Heart left ventricle (tissue), 16 donors: ENCODE measurements around the gene RNF180. TPM values are rescaled to one million over a fixed set of nuclear protein-coding genes. Genes with fewer than 3 reads are reported as not detected.
"Not testable (repeated sequence)": the region's sequence is repeated elsewhere in the genome, so short reads cannot be mapped to it uniquely, and the experiment has no call there.

ENCODE experiments used
- ATAC-seq, 4 donors: fragments of 200-7000 bp; cut with Tn5 transposase; one replicate each; pipeline ENCODE4 v1.9.1; 2020 to 2022; ENCODE audit warnings: moderate library complexity in 4 of 4, mild to moderate bottlenecking in 3 of 4, moderate number of reproducible peaks in 1 of 4
- DNase-seq, 5 donors: peaks; one replicate each; pipeline ENCODE4 v3.0.0-alpha.2; 2020
- H3K27ac ChIP-seq, 12 donors: fragments of 200-600 bp; sonication (generic) in 4 of 12; one replicate each; pipeline versions ENCODE4 v1.5.0 to v1.8.0; 2016 to 2022; ENCODE audit warnings: mild to moderate bottlenecking in 2 of 12
- H3K27me3 ChIP-seq, 9 donors: fragments of 200-600 bp; sonication (generic) in 2 of 9; one replicate each; pipeline versions ENCODE4 v1.5.1 to v1.8.0; 2016 to 2022; ENCODE audit warnings: mild to moderate bottlenecking in 3 of 9
- H3K36me3 ChIP-seq, 9 donors: fragments of 200-600 bp; sonication (generic) in 2 of 9; one replicate each; pipeline versions ENCODE4 v1.5.0 to v1.8.0; 2018 to 2022; ENCODE audit warnings: mild to moderate bottlenecking in 2 of 9
- H3K4me1 ChIP-seq, 12 donors: fragments of 200-600 bp; sonication (generic) in 4 of 12; one replicate each; pipeline versions ENCODE4 v1.5.0 to v1.8.0; 2016 to 2022; ENCODE audit warnings: mild to moderate bottlenecking in 3 of 12
- H3K4me3 ChIP-seq, 12 donors: fragments of 200-600 bp; sonication (generic) in 4 of 12; one replicate each; pipeline versions ENCODE4 v1.5.0 to v1.8.0; 2017 to 2022; ENCODE audit warnings: mild to moderate bottlenecking in 9 of 12, moderate library complexity in 4 of 12
- H3K9me3 ChIP-seq, 12 donors: fragments of 200-600 bp; sonication (generic) in 4 of 12; one replicate each; pipeline versions ENCODE4 v1.5.0 to v1.8.0; 2016 to 2022; ENCODE audit warnings: mild to moderate bottlenecking in 1 of 12
- POLR2A ChIP-seq, 2 donors: fragments of 450-650 bp; IDR thresholded peaks; one replicate each; pipeline ENCODE4 v1.6.1; 2017; ENCODE audit warnings: antibody characterized with exemption in 2 of 2, mild to moderate bottlenecking in 2 of 2, moderate library complexity in 2 of 2
- WGBS, 4 donors: extraction: QIAGEN DNeasy Blood & Tissue Kit in 2 of 4; methylation state at CpG; one replicate each; pipeline versions ENCODE4 v1.1.5 to v1.1.7; 2013 to 2018; 5-methylcytosine and 5-hydroxymethylcytosine counted together
- intact Hi-C, 10 donors: fragments of 100-400 bp; cut with DNase I; formaldehyde crosslinking; loops; one replicate each; pipeline versions ENCODE4 v1.11.1 to v1.14.2; 2022
- polyA plus RNA-seq, 2 donors: library from polyadenylated mRNA; stranded (reverse); fragments of 200-250 nt; gene quantifications; one replicate each; pipeline ENCODE4 v1.2.3, GENCODE V29; 2013
- total RNA-seq, 9 donors: library from RNA; depleted of rRNA in 2 of 9; stranded (reverse); fragments of >200 nt in 2 of 9; fragmentation: NEBNext Ultra II Directional in 3 of 9; extraction: Animal tissue kit (Norgen Biotek cat#: 25700) in 3 of 9; gene quantifications; one replicate each; pipeline versions ENCODE4 v1.1.0 to v1.2.4, GENCODE V29; 2016 to 2023
- TF ChIP-seq, protein P1 (sequence below), 12 donors: fragments of 200-600 bp; sonication (generic) in 4 of 12; IDR thresholded peaks; one replicate each; pipeline versions ENCODE4 v1.5.0 to v1.8.0; 2018 to 2022; ENCODE audit warnings: antibody characterized with exemption in 12 of 12, mild to moderate bottlenecking in 5 of 12
- donor health status: ischemic (EF 13 %, LVEDD 7.1; RV severe dilation, severe dysfunction).
- donor health status: healthy with polysubstance abuse.
- donor health status: DM: no; HTN: yes; CAD: no.
- donor health status: DM: no; HTN: no; CAD: no.
- donor health status: ischemic (EF 25% LVEDD 6.9; RV normal size, moderate dysfunction).
- donor health status: ischemic (EF 25% LVEDD 5.7; RV mildly dilated, moderate dysfunction).
- donor health status: healthy.
- donor health status: DM: yes; HTN: yes; CAD: no.
- donor health status: ischemic (EF 35%, LVEDD 5.7; RV mildly dilated, moderate dysfunction).
- donor health status: nonischemic (EF 11% LVEDD 7.7; RV severe dilation, severe dysfunction).
- donor health status: DM: yes; HTN: yes; CAD: no.
- donor health status: PGD.
- donor health status: ischemic (EF 29% LVEDD 5.4; RV normal size, mild dysfunction).
- donor health status: nonischemic (EF 23%, LVEDD 6.1; RV moderate dilation, normal function).

The RNF180 gene
- total and polyA plus RNA-seq, 11 donors: 2.1 to 20.4 (median 12.9) TPM

DNA sequence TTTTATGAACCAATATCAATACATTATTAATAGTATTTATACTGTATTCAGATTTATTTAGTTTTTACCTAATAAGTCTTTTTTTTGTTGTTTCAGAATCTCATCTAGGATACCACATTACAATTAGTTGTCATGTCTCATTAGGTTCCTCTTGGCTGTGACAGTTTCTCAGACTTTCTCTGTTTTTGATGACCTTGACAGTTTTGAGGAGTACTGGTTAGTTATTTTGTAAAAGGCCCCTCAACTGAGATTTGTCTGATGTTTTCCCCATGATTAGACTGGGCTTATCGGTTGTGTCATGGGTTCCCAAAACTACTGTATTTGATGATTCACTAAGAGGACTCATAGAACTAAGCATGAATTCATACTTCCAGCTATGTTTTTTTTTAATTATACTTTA lies 56.3 kb downstream of the RNF180 start:
- Histone ChIP-seq H3K4me3 (no peak overlapping the region), H3K4me1 (no peaks in the 10 kb centered on the region), H3K27me3 (no peaks in the 10 kb centered on the region), H3K36me3 (peaks cover 0 to 13% (median 0%) of the 10 kb centered on the region in 9 donors), H3K9me3 (peaks cover 0 to 7% (median 0%) of the 10 kb centered on the region in 12 donors), H3K27ac (no peak overlapping the region)
- ATAC-seq (no peak), DNase-seq (no peak)
- intact Hi-C loops: no loop called here
- no peak for TF ChIP-seq POLR2A (IDR thresholded peaks at IDR 0.05)
- TF ChIP-seq, protein P1, sequence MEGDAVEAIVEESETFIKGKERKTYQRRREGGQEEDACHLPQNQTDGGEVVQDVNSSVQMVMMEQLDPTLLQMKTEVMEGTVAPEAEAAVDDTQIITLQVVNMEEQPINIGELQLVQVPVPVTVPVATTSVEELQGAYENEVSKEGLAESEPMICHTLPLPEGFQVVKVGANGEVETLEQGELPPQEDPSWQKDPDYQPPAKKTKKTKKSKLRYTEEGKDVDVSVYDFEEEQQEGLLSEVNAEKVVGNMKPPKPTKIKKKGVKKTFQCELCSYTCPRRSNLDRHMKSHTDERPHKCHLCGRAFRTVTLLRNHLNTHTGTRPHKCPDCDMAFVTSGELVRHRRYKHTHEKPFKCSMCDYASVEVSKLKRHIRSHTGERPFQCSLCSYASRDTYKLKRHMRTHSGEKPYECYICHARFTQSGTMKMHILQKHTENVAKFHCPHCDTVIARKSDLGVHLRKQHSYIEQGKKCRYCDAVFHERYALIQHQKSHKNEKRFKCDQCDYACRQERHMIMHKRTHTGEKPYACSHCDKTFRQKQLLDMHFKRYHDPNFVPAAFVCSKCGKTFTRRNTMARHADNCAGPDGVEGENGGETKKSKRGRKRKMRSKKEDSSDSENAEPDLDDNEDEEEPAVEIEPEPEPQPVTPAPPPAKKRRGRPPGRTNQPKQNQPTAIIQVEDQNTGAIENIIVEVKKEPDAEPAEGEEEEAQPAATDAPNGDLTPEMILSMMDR (IDR thresholded peaks at IDR 0.05): no peak
- WGBS, 4 donors: 93 to 99% (median 96%) methylated on average over 1 of the region's 1 CpG

DNA sequence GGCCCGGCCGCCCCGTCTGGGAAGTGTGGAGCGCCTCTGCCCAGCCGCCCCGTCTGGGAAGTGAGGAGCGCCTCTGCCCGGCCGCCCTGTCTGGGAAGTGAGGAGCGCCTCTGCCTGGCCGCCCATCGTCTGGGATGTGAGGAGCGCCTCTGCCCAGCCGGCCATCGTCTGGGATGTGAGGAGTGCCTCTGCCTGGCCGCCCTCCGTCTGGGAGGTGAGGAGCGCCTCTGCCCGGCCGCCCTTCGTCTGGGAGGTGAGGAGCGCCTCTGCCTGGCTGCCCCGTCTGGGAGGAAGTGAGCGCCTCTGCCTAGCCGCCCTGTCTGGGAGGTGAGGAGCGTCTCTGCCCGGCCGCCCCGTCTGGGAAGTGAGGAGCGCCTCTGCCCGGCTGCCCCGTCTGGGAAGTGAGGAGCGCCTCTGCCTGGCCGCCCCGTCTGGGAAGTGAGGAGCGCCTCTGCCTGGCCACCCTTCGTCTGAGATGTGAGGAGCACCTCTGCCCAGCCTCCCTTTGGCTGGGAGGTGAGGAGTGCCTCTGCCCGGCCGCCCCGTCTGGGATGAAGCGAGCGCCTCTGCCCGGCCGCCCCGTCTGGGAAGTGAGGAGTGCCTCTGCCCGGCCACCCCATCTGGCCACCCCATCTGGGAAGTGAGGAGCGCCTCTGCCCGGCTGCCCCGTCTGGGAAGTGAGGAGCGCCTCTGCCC lies 59.8 kb downstream of the RNF180 start:
- not testable (repeated sequence) for H3K4me1 ChIP-seq, H3K27me3 ChIP-seq, DNase-seq, H3K36me3 ChIP-seq, H3K4me3 ChIP-seq, H3K9me3 ChIP-seq, ATAC-seq, H3K27ac ChIP-seq
- intact Hi-C loops: loop anchor here in 2 of 10 donors (5.0 kb wide), 1 partner anchor 387 kb away; no protein-coding TSS in a partner anchor
- WGBS, 4 donors: 95 to 97% (median 97%) methylated on average over 28 to 50 of the region's 50 CpGs

DNA sequence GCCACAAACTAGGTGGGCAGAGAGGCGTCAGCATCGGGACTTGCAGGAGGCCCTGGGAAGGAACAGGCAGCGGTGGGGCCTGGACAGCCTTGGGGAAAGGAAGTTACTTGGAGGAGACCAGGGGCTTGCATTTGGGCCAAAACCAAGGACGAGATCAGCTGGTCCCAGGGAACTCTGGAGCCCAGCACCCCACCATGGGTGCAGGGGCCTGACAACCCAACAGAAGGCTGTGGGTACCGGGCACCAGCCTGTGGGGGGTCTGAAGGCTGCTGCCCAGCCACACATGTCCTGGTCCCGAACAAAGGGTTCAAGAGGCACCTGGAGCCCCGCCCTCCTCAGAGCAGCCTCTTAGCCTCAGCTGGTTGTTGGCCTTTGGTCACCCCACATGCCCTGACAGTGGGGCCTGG lies 61.5 kb downstream of the RNF180 start:
- peak in 1 of 4 donors; percentile 12 for ATAC-seq
- intact Hi-C loops: loop anchor here in 2 of 10 donors (5.0 kb wide), 1 partner anchor 385 kb away; no protein-coding TSS in a partner anchor

DNA sequence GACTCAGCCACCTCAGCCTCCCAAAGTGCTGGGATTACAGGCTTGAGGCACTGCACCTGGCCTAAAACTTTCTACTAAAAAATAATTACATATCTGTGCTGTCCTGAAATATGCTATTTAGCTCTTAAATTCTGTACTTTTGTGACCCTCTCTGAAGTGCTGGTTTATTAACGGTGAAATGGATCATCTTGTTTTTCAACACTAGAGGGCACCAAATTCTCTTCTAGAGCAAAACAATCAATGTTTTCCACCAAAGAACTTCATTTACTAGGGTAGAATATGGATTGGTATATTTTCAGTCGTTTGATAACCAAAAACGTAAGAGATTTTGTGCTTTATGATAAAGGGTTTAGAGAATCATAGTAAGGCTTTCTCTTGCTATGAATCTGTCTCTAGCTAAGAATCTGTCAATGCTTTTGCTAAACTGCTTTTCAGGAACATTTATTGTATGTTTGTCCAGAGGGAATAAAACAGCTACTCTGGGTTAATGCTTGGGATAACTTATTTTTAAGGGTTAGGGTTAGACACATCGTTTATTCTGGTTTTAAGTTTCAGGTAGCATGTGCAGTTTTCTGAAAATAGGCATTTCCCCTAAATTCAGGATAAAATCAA lies 63.6 kb downstream of the RNF180 start:
- H3K4me3 ChIP-seq: no peak overlapping the region
- no peak for DNase-seq
- 3 to 9% (median 6%) methylated on average over 4 of the region's 4 CpGs for WGBS, 4 donors
- no peak overlapping the region for H3K27ac ChIP-seq
- intact Hi-C loops: loop anchor here in 6 of 10 donors (2.0 to 5.0 kb wide), 3 partner anchors 382 to 384 kb away; no protein-coding TSS in a partner anchor
- no peaks in the 10 kb centered on the region for H3K27me3 ChIP-seq
- H3K4me1 ChIP-seq: no peaks in the 10 kb centered on the region
- H3K9me3 ChIP-seq: no peaks in the 10 kb centered on the region
- peaks cover 0 to 8% (median 0%) of the 10 kb centered on the region in 9 donors for H3K36me3 ChIP-seq
- ATAC-seq: no peak
- TF ChIP-seq, protein P1 (IDR thresholded peaks at IDR 0.05): peak; percentile 51 to 78 (median 61)
- TF ChIP-seq POLR2A (IDR thresholded peaks at IDR 0.05): no peak

More for the DNA sequence above, 61.5 kb downstream of the RNF180 start:
- DNase-seq: peak in 1 of 5 donors; percentile 55
- H3K4me3 ChIP-seq, H3K27ac ChIP-seq, H3K27me3 ChIP-seq, H3K4me1 ChIP-seq, H3K36me3 ChIP-seq, H3K9me3 ChIP-seq: not testable (repeated sequence)
- WGBS, 4 donors: 90 to 99% (median 95%) methylated on average over 7 of the region's 7 CpGs

DNA sequence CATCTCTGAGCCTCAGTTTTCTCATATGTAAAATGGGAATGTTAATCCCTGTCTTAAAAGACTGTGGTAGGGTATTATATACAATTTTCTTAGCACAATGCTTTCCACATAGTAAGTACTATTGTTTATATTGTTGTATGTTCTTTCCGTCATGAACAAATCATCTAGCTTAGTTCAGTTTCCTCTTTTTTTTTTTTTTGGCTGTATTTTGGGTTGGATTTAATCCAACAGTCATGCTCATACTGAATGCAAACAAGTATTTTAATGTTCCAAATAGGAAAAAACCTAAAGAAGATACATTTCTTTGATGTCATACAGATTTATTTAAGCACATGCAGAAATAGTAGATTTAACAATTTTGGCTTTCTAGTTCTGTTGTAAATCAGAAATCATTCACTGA lies 95.1 kb downstream of the RNF180 start:
- Histone ChIP-seq H3K4me3 (no peak overlapping the region), H3K9me3 (peaks cover 0 to 18% (median 0%) of the 10 kb centered on the region in 12 donors), H3K27ac (no peak overlapping the region), H3K4me1 (no peaks in the 10 kb centered on the region), H3K36me3 (no peaks in the 10 kb centered on the region), H3K27me3 (no peaks in the 10 kb centered on the region)
- ATAC-seq (no peak), DNase-seq (no peak)
- WGBS, 4 donors: 35 to 62% (median 41%) methylated on average over 1 of the region's 1 CpG
- intact Hi-C loops: no loop called here
- no peak for TF ChIP-seq POLR2A (IDR thresholded peaks at IDR 0.05)
- TF ChIP-seq, protein P1 (IDR thresholded peaks at IDR 0.05): no peak
